Renal pelvis (tissue), 12 donors: ENCODE results near the gene ZNF280B. TPM values are rescaled to one million over a fixed set of nuclear protein-coding genes. Genes with fewer than 3 reads are reported as not detected.
A peak's percentile ranks its signal among the peaks of the same experiment; 100 is the strongest.

Source experiments
- DNase-seq: peaks from one replicate; pipeline ENCODE4 v3.0.0-alpha.2; 2013
- long read RNA-seq, 16 experiments: transcript quantifications; one replicate each; lab custom pipeline, GENCODE V29; 2026
- polyA plus RNA-seq, 3 donors: library from polyadenylated mRNA; unstranded; fragments of 120-200 nt; gene quantifications; one replicate each; pipeline ENCODE4 v1.2.1, GENCODE V29; 2013; ENCODE audit not compliant: insufficient read length in 3 of 3

ZNF280B gene, protein sequence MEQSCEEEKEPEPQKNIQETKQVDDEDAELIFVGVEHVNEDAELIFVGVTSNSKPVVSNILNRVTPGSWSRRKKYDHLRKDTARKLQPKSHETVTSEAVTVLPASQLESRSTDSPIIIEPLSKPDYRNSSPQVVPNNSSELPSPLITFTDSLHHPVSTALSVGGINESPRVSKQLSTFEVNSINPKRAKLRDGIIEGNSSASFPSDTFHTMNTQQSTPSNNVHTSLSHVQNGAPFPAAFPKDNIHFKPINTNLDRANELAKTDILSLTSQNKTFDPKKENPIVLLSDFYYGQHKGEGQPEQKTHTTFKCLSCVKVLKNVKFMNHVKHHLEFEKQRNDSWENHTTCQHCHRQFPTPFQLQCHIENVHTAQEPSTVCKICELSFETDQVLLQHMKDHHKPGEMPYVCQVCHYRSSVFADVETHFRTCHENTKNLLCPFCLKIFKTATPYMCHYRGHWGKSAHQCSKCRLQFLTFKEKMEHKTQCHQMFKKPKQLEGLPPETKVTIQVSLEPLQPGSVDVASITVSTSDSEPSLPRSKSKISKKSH
- 1 to 10 TPM; 3.6 to 5.2 (median 4.6) TPM for polyA plus RNA-seq
- long read RNA-seq, donor 1, partial matches to known transcripts: 0 of 1 reads
- long read RNA-seq, donor 1, other reads (novel, unspliced or antisense): 0 of 1 reads
- long read RNA-seq, donor 2, full-length matches to known transcripts: 1 of 1 reads
- long read RNA-seq, donor 2, partial matches to known transcripts: 0 of 1 reads
- long read RNA-seq, donor 2, other reads (novel, unspliced or antisense): 0 of 1 reads
- long read RNA-seq, donor 3, full-length matches to known transcripts: 2 of 2 reads
- long read RNA-seq, donor 3, partial matches to known transcripts: 0 of 2 reads
- long read RNA-seq, donor 3, other reads (novel, unspliced or antisense): 0 of 2 reads
- long read RNA-seq, donor 4: 0 reads
- long read RNA-seq, donor 5: 0 reads
- long read RNA-seq, donor 6, full-length matches to known transcripts: 2 of 2 reads
- long read RNA-seq, donor 6, partial matches to known transcripts: 0 of 2 reads
- long read RNA-seq, donor 6, other reads (novel, unspliced or antisense): 0 of 2 reads
- long read RNA-seq, donor 7, full-length matches to known transcripts: 3 of 3 reads
- long read RNA-seq, donor 7, partial matches to known transcripts: 0 of 3 reads
- long read RNA-seq, donor 7, other reads (novel, unspliced or antisense): 0 of 3 reads
- long read RNA-seq, donor 8, full-length matches to known transcripts: 2 of 2 reads
- long read RNA-seq, donor 8, partial matches to known transcripts: 0 of 2 reads
- long read RNA-seq, donor 8, other reads (novel, unspliced or antisense): 0 of 2 reads
- long read RNA-seq, donor 9, full-length matches to known transcripts: 3 of 3 reads
- long read RNA-seq, donor 9, partial matches to known transcripts: 0 of 3 reads
- long read RNA-seq, donor 9, other reads (novel, unspliced or antisense): 0 of 3 reads
- long read RNA-seq, donor 10, full-length matches to known transcripts: 2 of 2 reads
- long read RNA-seq, donor 10, partial matches to known transcripts: 0 of 2 reads
- long read RNA-seq, donor 10, other reads (novel, unspliced or antisense): 0 of 2 reads
- long read RNA-seq, donor 11, full-length matches to known transcripts: 1 of 1 reads
- long read RNA-seq, donor 11, partial matches to known transcripts: 0 of 1 reads
- long read RNA-seq, donor 11, other reads (novel, unspliced or antisense): 0 of 1 reads
- long read RNA-seq, donor 12, full-length matches to known transcripts: 6 of 6 reads
- long read RNA-seq, donor 12, partial matches to known transcripts: 0 of 6 reads
- long read RNA-seq, donor 12, other reads (novel, unspliced or antisense): 0 of 6 reads
- long read RNA-seq, donor 13, full-length matches to known transcripts: 2 of 2 reads
- long read RNA-seq, donor 13, partial matches to known transcripts: 0 of 2 reads
- long read RNA-seq, donor 13, other reads (novel, unspliced or antisense): 0 of 2 reads
- long read RNA-seq, donor 14, full-length matches to known transcripts: 3 of 3 reads
- long read RNA-seq, donor 14, partial matches to known transcripts: 0 of 3 reads
- long read RNA-seq, donor 14, other reads (novel, unspliced or antisense): 0 of 3 reads
- long read RNA-seq, donor 15, full-length matches to known transcripts: 2 of 2 reads
- long read RNA-seq, donor 15, partial matches to known transcripts: 0 of 2 reads
- long read RNA-seq, donor 15, other reads (novel, unspliced or antisense): 0 of 2 reads
- long read RNA-seq, donor 16: 0 reads

- DNase-seq: peak; percentile 77
These were observed at the start of gene ZNF280B for GRCh38 chr22:22508274-22509176. Gene ZNF280B (minus strand): TSS chr22:22508742. CDS start chr22:22489398, 19,344 bp downstream.

DNA sequence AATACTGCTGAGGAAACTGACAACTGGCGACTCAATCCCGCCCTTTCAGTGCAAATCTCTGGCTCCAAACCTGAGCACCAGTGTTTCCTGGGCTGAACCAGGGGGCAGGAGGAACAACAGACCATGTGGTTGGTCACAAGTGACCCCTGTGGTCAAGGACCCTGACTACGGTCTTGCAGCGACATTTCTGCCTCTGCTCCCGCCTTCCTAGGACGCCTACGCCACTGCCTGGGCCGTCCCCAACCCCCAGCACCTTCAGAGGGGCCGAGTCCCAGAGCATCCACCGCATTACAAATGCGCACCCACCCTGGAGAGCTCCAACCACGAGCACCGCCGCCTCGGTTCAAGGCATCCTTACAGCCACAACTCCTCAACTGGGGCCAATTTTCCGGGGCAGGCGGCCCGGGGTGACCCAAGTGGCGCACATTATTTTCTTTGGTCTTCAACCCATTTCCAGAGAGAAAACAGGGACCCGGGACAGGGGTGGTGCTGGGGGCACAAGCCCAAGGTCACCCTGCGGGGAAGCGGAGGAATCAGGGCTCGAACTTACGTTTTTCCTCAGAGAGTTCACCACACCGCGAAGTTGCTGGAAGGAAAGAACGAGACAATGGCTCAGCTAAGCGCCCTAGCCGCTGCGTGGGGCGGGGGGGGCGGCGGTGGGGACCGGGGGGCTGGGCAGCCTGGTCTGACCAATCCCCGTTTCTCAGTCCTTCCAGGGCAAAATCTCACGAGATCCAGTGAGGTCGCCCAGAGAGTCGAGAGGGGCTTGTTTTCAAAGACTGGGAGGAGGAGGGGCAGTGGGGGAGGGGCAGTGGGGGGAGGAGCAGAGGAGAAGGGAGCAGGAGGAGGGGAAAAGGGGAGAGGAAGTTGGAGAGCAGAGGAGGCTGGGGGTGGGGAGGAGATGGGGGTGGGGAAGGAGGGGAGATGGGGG is 48.7 kb upstream of the ZNF280B start:
- no peak for DNase-seq

DNA sequence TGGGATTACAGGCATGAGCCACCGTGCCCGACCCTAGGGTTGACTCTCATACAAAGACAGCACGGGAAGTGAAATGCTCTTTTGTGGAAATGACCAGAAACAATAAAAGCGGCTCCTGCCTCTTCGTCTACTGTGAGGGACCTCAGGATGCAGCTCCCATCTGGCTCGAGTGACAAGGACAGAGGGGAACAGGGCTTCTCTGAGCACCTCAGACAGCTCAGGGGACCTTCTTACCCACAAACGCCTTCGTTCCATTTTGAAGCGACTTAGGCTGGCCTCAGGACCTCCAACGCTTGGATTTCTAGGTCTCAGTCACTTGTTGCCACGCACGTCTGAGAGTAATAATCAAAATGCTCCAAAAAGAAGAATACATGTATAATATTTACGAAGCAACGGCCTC is 48.0 kb upstream of the ZNF280B start:
- DNase-seq: no peak

GRCh38 chr22:22555596-22555995 is 47.1 kb upstream of the ZNF280B start:
- DNase-seq: no peak

- DNase-seq: no peak
These were observed 46.2 kb upstream of the ZNF280B start for GRCh38 chr22:22554587-22555284.

DNA sequence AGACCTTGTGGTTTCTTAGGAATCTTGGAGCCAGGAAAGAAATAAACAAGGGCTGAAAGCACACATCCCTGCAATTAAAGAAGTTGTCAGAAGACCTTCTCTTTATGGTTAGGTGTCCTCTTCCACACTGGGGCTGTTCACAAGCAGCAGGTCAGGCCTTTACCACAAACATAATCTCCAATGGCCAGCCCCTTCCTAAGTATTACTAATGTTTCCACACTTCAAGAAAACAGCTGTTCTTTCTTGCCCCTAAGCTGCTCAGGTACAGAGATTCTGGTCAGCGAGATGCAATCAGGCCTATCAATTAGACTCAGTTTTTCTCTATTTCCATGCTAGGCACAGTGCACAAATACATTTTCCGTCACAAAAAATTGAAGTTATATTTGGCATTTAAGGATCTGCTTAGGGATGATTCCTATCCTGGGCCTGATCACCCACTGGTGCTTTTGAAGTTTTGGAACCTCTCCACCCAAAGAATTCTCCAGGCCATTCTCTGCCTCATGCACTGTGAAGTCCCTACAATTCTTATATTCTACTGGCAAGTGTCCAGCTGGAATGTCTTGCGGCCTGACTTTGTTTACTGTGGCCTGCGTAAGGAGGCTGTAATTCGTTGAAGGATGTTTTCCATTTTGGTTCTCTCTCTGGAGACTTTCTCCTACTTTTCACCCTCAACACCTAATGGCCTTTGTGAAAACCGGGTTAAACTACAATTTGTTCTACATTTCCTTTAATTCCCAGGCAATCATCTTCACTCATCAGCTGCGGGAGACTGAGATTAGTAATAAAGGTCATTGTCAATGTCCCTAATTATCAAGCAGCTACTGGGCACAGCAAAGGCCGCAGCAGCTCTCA is 45.4 kb upstream of the ZNF280B start:
- no peak for DNase-seq

DNA sequence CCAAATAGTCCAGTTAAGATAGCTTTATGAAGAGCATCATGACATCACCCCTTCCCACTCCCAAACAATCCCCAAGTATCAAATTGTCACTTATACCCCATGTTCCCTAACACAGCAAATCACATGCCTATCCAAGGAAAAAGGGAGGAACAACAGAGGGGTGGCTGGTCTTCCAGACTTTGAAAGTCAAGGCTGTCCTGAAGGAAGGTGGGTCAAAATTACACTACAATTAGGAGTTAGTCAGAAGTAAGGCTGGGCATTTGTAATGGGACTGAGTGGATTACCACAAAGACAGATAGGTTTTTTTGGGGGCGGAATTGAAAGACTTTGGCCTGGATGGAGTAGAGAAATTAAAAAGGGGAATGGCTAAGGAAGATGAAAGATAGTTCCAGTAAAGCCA is 44.6 kb upstream of the ZNF280B start:
- DNase-seq: no peak

DNA sequence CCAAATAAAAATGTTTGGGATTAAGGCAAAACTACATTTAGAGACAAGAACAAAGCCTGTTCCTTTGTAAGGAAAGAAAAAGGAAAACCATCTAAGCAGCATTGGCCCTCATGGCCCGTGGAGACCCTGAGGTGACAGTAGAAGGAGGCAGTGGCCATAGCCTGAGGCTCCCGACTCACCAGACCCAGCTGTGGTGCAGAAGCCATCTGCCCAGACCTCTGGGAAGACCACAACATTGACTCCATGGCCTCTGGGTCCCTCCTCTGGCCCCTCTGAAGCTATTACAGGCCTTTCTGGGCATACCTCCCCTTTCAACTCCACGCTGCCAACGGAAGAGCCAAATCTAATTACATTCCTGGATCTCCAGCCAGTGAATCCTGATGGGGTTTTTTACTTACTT is 44.1 kb upstream of the ZNF280B start:
- no peak for DNase-seq

GRCh38 chr22:22550789-22551434 is 42.4 kb upstream of the ZNF280B start:
- no peak for DNase-seq

GRCh38 chr22:22548910-22549309 is 40.4 kb upstream of the ZNF280B start:
- no peak for DNase-seq

DNA sequence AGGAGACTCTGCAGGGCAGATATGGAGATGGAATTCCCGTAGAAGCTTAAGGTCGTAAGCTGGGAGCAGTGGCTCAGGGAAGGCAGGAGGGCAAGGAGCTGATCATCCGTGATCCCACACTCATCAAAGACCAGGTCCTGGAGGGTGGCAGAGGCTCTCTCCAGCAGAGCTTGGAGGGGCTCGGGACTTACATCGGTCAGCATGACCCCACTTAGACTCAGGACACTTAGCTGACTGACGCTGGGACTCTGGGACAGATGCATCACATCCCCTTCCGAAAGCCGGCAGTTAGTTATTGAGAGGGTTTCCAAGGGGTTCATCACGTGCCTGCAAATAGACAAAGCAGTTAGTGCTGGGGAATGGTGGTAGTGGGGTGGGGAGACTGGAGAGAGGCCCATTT is 39.8 kb upstream of the ZNF280B start:
- DNase-seq: no peak

GRCh38 chr22:22547692-22548300 is 39.3 kb upstream of the ZNF280B start:
- DNase-seq: no peak

DNA sequence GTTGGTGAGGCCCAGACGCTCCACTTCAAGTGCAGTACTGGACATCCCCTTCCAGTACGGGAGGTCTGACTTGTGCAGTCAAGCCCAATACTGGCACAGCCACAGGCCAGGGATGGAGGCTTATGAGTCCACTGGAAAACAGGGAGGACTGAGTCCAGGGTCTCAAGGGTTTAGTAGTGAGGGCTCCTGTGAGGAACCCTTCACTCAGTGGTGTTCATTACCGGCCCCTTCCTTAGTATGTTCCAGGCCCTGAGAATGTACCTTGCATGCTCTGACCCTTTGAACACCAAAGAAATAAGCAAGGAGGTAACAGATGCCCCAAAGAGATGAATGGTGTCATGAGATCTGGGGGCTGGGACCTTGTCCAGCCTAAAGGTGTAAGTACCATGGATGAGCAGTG is 38.7 kb upstream of the ZNF280B start:
- DNase-seq: no peak

- no peak for DNase-seq
These were observed 37.9 kb upstream of the ZNF280B start for GRCh38 chr22:22546490-22546889.

GRCh38 chr22:22545084-22545483 is 36.5 kb upstream of the ZNF280B start:
- no peak for DNase-seq
